ENCODE data around the gene PIM3.

PIM3 gene

DNA sequence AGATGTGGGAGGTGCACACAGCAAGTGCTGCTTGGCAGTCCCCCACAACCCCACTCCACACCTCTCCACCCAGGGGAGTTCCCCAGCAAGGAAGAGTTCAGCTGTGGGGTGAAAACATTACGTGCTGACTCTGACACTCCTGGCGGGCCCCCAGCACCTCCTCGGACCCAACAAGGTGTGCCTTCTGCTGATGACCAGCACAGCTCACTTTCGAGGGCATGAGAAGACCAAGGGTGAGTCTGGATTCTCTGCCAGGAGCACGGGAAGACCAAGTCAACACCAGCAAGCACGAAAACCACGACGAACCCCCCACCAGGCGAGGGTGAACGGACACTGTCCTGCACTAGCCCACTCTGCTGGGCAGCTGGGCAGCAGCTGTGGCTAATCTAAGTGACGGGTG is 43.7 kb upstream of the PIM3 start:
- TF ChIP-seq, protein P1, sequence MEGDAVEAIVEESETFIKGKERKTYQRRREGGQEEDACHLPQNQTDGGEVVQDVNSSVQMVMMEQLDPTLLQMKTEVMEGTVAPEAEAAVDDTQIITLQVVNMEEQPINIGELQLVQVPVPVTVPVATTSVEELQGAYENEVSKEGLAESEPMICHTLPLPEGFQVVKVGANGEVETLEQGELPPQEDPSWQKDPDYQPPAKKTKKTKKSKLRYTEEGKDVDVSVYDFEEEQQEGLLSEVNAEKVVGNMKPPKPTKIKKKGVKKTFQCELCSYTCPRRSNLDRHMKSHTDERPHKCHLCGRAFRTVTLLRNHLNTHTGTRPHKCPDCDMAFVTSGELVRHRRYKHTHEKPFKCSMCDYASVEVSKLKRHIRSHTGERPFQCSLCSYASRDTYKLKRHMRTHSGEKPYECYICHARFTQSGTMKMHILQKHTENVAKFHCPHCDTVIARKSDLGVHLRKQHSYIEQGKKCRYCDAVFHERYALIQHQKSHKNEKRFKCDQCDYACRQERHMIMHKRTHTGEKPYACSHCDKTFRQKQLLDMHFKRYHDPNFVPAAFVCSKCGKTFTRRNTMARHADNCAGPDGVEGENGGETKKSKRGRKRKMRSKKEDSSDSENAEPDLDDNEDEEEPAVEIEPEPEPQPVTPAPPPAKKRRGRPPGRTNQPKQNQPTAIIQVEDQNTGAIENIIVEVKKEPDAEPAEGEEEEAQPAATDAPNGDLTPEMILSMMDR (IDR thresholded peaks at IDR 0.05) = no peak
- H3K4me3 ChIP-seq = peak overlapping the region; percentile 97
- no peak overlapping the region for H3K27ac ChIP-seq
- DNase-seq (ENCODE audit: low spot score) = no peak

DNA sequence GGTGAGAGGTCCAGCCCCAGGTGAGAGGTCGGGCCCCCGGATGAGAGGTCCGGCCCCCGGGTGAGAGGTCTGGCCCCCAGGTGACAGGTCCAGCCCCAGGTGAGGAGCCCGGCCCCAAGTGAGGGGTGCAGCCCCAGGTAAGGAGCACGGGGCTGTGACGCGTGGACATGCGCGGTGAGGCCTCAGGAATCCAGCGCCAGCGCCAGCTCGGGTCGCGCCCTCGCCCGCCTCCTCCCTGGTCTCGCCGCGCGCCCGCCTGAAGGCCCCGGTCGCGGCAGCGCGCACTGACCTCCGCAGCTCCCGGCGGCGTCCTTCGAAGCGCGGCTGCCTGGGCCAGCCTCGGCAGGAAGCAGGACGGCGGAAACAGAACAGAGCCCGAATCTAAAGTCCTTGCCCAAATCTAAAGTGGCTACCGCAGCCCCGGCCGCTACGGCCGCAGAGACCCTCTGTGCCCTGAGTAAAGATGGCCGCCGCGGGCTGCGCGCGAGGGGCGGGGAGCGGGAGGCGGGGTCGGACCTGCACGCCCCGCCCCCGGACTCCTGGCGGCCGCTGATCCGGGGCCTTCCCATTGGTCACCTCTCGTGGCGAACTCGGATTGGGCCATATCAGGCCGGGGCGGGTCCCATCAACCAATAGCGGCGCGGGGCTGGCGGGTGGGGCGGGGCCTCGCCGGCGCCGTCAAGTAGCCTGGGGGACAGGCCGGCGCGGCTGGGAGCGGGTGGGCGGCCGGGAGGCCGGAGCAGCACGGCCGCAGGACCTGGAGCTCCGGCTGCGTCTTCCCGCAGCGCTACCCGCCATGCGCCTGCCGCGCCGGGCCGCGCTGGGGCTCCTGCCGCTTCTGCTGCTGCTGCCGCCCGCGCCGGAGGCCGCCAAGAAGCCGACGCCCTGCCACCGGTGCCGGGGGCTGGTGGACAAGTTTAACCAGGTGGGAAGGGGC is 42.3 kb upstream of the PIM3 start, which contains the start of the genes ALG12 and CRELD2:
Gene ALG12, minus strand, starts transcription at position 465 of the 937 bp plus-strand sequence. CDS start 4,673 bp downstream, outside the sequence.
Gene CRELD2, plus strand, starts transcription at position 661 of the 937 bp plus-strand sequence. Its CDS starts 136 bp downstream, at position 797.
- H3K27ac ChIP-seq = peak within 1 kb of the TSS; percentile 80 to 95
- TF ChIP-seq, protein P1 (IDR thresholded peaks at IDR 0.05) = no peak
- DNase-seq (ENCODE audit: low spot score) = peak; percentile 97
- H3K4me3 ChIP-seq = peak within 1 kb of the TSS; percentile 97

DNA sequence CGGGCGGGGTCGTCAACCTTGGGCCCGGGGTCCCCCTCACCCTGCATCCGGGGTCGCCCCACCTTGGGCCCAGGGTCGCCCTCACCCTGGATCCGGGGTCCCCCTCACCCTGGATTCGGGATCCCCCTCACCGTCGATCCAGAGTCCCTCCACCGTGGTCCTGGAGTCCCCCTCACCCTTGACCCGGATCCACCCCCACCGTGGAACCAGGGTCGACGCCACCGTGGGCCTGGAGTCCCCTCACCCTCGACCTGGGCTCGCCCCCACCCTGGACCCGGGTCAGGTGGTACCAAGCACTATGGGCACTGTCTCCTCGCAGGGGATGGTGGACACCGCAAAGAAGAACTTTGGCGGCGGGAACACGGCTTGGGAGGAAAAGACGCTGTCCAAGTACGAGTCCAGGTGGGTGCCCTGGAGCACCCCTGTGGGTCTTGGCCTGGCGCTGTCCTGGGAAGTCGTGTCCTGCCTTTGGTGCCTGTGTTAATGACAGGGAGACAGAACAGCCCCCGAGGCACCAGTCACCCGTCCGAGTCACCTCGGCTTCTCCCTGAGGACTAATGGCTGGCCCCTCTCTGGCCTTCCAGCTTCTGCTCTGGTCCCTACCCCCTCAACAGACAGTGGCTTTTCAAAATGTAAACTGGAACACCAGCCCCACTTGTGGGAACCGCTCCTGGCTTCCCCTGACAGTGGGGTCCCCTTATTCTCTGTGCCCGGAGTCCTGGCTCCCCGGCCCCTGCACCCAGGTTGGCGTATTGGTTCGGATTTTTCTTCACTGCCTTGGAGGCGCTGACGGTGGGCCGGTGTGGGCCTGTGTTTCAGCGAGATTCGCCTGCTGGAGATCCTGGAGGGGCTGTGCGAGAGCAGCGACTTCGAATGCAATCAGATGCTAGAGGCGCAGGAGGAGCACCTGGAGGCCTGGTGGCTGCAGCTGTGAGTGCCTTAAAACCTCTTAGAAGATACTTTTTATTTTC is 41.4 kb upstream of the PIM3 start:
- DNase-seq (ENCODE audit: low spot score) = no peak
- peak overlapping the region; percentile 97 for H3K4me3 ChIP-seq
- H3K27ac ChIP-seq = peak overlapping the region; percentile 54 to 95
- TF ChIP-seq, protein P1 (IDR thresholded peaks at IDR 0.05) = no peak

DNA sequence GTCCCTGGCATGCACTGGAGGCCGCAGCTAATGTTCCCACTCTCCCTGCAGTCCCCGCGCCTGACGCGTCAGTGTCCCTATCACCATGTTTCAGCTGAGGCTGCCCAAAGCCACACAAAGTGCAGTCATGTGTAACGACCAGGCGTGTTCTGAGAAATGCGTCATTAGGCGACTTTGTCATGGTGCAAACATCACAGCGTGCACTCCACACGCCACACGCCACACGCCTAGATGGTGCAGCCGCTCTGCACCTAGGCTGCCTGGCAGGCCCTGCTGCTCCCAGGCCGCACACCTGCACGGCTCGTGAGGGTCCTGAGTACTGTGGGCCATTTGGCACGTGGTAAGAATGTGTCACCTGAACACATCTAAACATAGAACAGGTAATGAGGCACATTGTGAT is 39.7 kb upstream of the PIM3 start:
- Histone ChIP-seq H3K4me3 (no peak overlapping the region), H3K27ac (no peak overlapping the region)
- TF ChIP-seq, protein P1 (IDR thresholded peaks at IDR 0.05) = no peak
- no peak for DNase-seq (ENCODE audit: low spot score)

DNA sequence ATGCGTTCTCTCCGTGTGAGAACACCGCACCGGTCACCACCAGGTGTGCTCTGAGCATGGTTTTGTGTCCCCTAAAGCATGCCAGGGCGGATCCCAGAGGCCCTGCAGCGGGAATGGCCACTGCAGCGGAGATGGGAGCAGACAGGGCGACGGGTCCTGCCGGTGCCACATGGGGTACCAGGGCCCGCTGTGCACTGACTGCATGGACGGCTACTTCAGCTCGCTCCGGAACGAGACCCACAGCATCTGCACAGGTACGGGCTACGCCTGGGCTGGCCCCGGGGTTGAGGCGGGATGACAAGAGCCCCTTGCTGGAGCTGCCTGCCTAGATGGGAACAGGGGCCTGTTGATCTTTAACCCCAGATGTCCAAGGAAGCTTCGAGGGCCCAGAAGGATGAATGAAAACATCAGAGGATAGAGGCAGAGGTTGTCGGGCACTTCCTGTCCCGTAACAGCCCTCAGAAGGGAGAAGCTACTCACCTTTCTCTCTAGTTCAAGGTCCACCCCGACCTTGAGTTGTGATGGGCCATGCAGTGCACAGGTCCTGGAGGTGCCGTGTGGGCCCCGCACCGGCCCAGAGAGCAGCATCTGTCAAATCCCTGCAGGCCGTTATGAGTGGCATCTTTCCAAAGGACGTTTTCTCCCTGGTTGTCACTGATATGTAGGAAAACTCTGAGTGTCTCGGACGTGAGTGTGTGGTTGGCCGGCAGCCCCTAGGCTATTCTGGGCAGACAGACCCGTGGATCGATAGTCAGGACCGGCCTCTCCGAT is 38.9 kb upstream of the PIM3 start:
- DNase-seq (ENCODE audit: low spot score) = no peak

DNA sequence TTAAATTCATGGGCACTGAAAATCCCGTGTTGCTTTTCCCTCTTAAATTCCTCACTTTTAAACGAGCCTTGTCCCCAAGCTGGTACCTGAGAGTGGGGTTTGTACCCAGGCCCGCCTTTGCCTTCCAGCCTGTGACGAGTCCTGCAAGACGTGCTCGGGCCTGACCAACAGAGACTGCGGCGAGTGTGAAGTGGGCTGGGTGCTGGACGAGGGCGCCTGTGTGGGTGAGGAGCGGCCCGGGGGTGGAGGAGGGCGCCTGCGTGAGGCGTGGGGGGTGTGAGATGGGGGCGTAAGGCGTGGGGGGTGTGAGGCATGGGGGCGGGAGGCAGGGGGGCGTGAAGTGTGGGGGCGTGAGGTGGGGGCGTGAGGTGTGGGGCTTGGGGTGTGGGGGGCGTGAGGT is 38.1 kb upstream of the PIM3 start:
- H3K27ac ChIP-seq = no peak overlapping the region
- TF ChIP-seq, protein P1 (IDR thresholded peaks at IDR 0.05) = no peak
- DNase-seq (ENCODE audit: low spot score) = no peak
- no peak overlapping the region for H3K4me3 ChIP-seq

More for the DNA sequence above, 38.9 kb upstream of the PIM3 start:
- H3K4me3 ChIP-seq = no peak overlapping the region
- TF ChIP-seq, protein P1 (IDR thresholded peaks at IDR 0.05) = no peak
- H3K27ac ChIP-seq = no peak overlapping the region
